RWPE1 (cell line): ENCODE data around the gene ZNF616.

ENCODE experiments used
- CTCF ChIA-PET: fragments of 350-600 bp; sonication (Branson Sonifier 250); formaldehyde crosslinking; extraction: SDS; loops from one replicate; lab custom pipeline; 2021; lab: Yijun Ruan, JAX
- POLR2A ChIA-PET: fragments of 400-600 bp; formaldehyde crosslinking; extraction: SDS; loops from one replicate; lab custom pipeline; 2020; ENCODE audit warnings: antibody characterized with exemption; ENCODE audit not compliant: low non-redundant PET; lab: Yijun Ruan, JAX
- DNase-seq: peaks from one replicate; pipeline ENCODE4 v3.0.0; 2012; ENCODE audit warnings: low spot score
- H3K27ac ChIP-seq: fragments of 450-650 bp; 2 replicates; pipeline ENCODE4 v1.5.1; 2017
- CTCF ChIP-seq: fragments of 450-650 bp; conservative IDR thresholded peaks from 2 replicates; pipeline ENCODE4 v1.5.1; 2017; ENCODE audit warnings: low read depth, mild to moderate bottlenecking

The ZNF616 gene

DNA sequence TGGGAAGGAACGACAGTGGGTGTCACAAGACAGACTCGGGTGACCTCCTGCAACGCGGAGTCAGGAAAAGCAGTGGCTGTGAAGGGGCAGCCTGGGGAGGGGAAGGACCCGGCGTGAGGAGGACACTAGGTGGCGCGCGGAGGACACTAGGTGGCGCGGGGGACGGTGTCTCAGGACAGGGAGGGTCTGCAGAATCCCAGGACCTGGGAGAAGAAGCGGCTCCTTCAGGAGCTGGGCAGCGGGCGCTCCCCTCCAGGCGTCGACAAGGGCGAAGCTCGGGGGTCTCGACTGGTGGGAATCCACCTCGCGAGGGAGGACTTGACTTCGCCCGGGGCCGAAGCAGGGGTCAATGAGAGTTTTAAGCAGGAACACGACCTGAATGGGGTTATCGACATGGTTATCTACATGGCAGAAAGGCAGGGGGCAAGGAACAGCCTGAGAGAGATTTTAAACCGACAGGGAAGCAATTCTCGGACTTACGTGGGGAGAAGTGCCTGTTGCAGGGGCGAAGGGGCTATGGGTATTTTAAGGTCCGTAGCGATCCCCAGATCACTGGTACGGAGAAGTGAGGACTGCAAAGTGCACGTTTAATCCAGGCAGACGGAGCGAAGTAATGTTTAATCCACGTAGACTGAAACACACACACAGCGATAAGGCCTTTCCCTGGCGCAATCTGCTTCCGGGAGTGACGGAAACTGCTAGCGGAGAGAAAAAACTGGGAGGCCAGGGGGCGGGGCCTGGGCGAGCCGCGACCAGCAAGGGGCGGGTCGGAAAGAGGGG is at the start of gene ZNF616:
TSS of gene ZNF616 (minus strand) at position 687 of the 780 bp plus-strand sequence. CDS start 9,426 bp downstream, outside the sequence.
- peak; percentile 87 for TF ChIP-seq CTCF
- ChIA-PET CTCF (interaction anchor here (0.6 to 1.1 kb wide), 5 partner anchors 28 to 96 kb away, joined by 3 to 7 read pairs (median 3); no protein-coding TSS in a partner anchor), POLR2A (interaction anchor here (1.0 kb wide), 1 partner anchor 50 kb away, joined by 3 read pairs; the partner anchor contains the start of gene PPP2R1A)
- peak within 1 kb of the TSS; percentile 93 for H3K27ac ChIP-seq
- DNase-seq = peak; percentile 70

DNA sequence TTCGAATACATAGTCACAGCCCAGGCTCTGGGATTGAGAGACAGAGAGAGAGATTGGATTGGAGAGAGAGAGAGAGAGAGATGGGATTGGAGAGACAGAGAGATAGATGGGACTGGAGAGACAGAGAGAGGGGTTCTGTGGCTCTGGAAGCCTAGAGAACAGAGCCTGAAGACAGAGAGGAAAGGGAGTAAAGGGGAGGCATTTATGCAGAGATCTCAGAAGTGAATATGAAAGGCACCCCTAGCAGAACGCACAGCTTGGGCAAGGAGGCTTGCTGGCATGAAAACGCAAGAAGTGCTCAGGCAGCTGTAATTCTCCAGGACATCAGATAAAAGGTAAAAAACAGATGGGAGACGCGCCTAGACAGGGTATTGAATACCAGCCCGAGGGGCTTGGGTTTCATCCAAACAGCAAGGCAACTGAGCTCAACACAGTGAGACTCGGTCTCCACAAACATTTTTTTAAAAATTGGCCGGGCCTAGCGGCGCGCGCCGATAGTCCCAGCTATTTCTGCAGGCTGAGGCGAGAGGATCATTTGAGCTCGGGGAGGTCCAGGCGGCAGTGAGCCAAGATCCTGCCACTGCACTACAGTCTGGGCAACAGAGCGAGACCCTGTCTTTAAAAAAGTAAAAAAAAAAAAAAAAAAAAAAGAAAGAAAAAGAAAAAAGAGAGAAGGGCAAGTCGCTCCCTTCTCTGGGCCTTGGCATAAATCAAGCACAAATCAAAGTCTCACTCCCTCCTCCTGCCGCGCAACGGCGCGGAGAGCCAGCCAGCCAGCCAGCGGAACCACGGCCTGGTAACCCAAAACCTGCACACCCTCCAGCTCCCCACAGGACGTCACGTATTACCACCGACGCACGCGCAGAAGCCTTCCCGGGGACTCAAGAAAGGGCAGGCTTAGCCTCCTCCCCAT is 49.3 kb upstream of the ZNF616 start:
- DNase-seq = no peak
- TF ChIP-seq CTCF = no peak
- CTCF ChIA-PET = no interaction called here
- POLR2A ChIA-PET = interaction anchor here (0.6 to 1.2 kb wide), 7 partner anchors 11 to 825 kb away, joined by 3 to 6 read pairs (median 4); no protein-coding TSS in a partner anchor
- peak overlapping the region; percentile 95 for H3K27ac ChIP-seq

DNA sequence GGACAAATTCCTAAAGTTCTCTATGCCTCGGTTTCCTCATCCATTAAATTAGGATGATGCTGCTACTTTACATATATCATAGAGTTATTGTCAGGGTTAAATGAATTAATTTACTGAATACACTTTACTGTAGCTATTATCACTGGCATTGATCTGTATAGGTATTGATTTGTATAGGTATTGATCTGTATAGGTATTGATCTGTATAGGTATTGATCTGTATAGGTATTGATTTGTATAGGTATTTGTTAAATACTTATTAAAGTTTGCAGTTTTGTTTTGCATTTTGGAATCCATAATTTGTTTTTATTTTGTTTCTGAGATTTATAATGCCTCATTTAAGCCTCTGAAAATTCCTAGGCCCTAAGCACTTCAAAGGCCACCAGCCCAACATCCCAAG is 47.7 kb upstream of the ZNF616 start:
- ChIA-PET POLR2A (no interaction called here), CTCF (no interaction called here)
- no peak for TF ChIP-seq CTCF
- H3K27ac ChIP-seq = peak overlapping the region; percentile 95; the same call in 1 of the 2 replicates
- no peak for DNase-seq

GRCh38 chr19:52176574-52176973 is 36.8 kb upstream of the ZNF616 start:
- POLR2A ChIA-PET = no interaction called here
- no peak for DNase-seq
- CTCF ChIA-PET = interaction anchor here (0.6 kb wide), 1 partner anchor 26 kb away, joined by 5 read pairs; no protein-coding TSS in a partner anchor

GRCh38 chr19:52172347-52172746 is 32.6 kb upstream of the ZNF616 start:
- CTCF ChIA-PET = interaction anchor here (0.6 kb wide), 1 partner anchor 63 kb away, joined by 3 read pairs; no protein-coding TSS in a partner anchor
- no peak for TF ChIP-seq CTCF
- POLR2A ChIA-PET = no interaction called here
- DNase-seq = no peak
- H3K27ac ChIP-seq = no peak overlapping the region

More at GRCh38 chr19:52176574-52176973, 36.8 kb upstream of the ZNF616 start:
- TF ChIP-seq CTCF = no peak
- H3K27ac ChIP-seq = no peak overlapping the region
